Type B pancreatic cell (in vitro differentiated cells): ENCODE results near the gene PRPF6. TPM values are rescaled to one million over a fixed set of nuclear protein-coding genes. Genes with fewer than 3 reads are reported as not detected.
A peak's percentile ranks its signal among the peaks of the same experiment; 100 is the strongest.

Experiments
- DNase-seq: peaks from one replicate; pipeline ENCODE4 v3.0.0; 2021; ENCODE audit warnings: mixed read lengths; ENCODE audit not compliant: unreplicated experiment; ENCODE audit errors: extremely low spot score
- H3K27ac Mint-ChIP-seq: 2 replicates; pipeline ENCODE4 v1.8.0; 2021; ENCODE audit warnings: mild to moderate bottlenecking, mixed read lengths
- H3K27me3 Mint-ChIP-seq: 2 replicates; pipeline ENCODE4 v1.8.0; 2021; ENCODE audit warnings: mixed read lengths
- H3K36me3 Mint-ChIP-seq: 2 replicates; pipeline ENCODE4 v1.8.0; 2021; ENCODE audit warnings: mixed read lengths
- H3K4me1 Mint-ChIP-seq: one replicate; pipeline ENCODE4 v1.8.0; 2021; ENCODE audit warnings: mixed read lengths; ENCODE audit not compliant: unreplicated experiment
- H3K4me3 Mint-ChIP-seq: 2 replicates; pipeline ENCODE4 v1.8.0; 2021; ENCODE audit warnings: mild to moderate bottlenecking, mixed read lengths
- H3K9me3 Mint-ChIP-seq: 2 replicates; pipeline ENCODE4 v1.8.0; 2021; ENCODE audit warnings: mixed read lengths
- CTCF ChIP-seq: fragments of 200-600 bp; sonication (generic); conservative IDR thresholded peaks from 2 replicates; pipeline ENCODE4 v1.5.0; 2021; ENCODE audit warnings: antibody characterized with exemption, mild to moderate bottlenecking
- total RNA-seq: library from RNA; stranded (reverse); gene quantifications from 2 replicates; pipeline ENCODE4 v1.2.1, GENCODE V29; 2021; ENCODE audit warnings: low replicate concordance

PRPF6 gene
- total RNA-seq, 1 donor from 2014 or later = 67.9 TPM

- TF ChIP-seq CTCF = no peak
- Mint-ChIP-seq H3K4me1 (peaks cover 5% of the 10 kb centered on the region), H3K4me3 (peak overlapping the region; percentile 77), H3K27me3 (peaks cover 78% of the 10 kb centered on the region), H3K9me3 (no peaks in the 10 kb centered on the region), H3K27ac (peak overlapping the region; percentile 93), H3K36me3 (no peaks in the 10 kb centered on the region)
- no peak for DNase-seq
Measured at GRCh38 chr20:64042054-64042781, 61.3 kb downstream of the PRPF6 start.

- peaks cover 78% of the 10 kb centered on the region for H3K27me3 Mint-ChIP-seq
- H3K27ac Mint-ChIP-seq = peak overlapping the region; percentile 78
- TF ChIP-seq CTCF = no peak
- no peak for DNase-seq
- no peaks in the 10 kb centered on the region for H3K36me3 Mint-ChIP-seq
- H3K4me3 Mint-ChIP-seq = peak overlapping the region; percentile 67
- H3K9me3 Mint-ChIP-seq = no peaks in the 10 kb centered on the region
- H3K4me1 Mint-ChIP-seq = peaks cover 5% of the 10 kb centered on the region
Measured at GRCh38 chr20:64043768-64044167, 62.8 kb downstream of the PRPF6 start.

- no peak for TF ChIP-seq CTCF
- Mint-ChIP-seq H3K9me3 (no peaks in the 10 kb centered on the region), H3K27ac (peak overlapping the region; percentile 64), H3K4me3 (no peak overlapping the region), H3K36me3 (no peaks in the 10 kb centered on the region), H3K4me1 (peaks cover 5% of the 10 kb centered on the region), H3K27me3 (peaks cover 76% of the 10 kb centered on the region)
- no peak for DNase-seq
Measured at GRCh38 chr20:64044484-64045247, 63.7 kb downstream of the PRPF6 start.

- Mint-ChIP-seq H3K27ac (no peak overlapping the region), H3K4me1 (peaks cover 5% of the 10 kb centered on the region), H3K9me3 (no peaks in the 10 kb centered on the region), H3K36me3 (no peaks in the 10 kb centered on the region), H3K27me3 (peaks cover 74% of the 10 kb centered on the region), H3K4me3 (peak overlapping the region; percentile 21)
- DNase-seq = no peak
- no peak for TF ChIP-seq CTCF
Measured at GRCh38 chr20:64045346-64046011, 64.5 kb downstream of the PRPF6 start.

- no peaks in the 10 kb centered on the region for H3K36me3 Mint-ChIP-seq
- peak overlapping the region; percentile 20 for H3K4me3 Mint-ChIP-seq
- no peak for TF ChIP-seq CTCF
- DNase-seq = no peak
- H3K27ac Mint-ChIP-seq = no peak overlapping the region
- H3K4me1 Mint-ChIP-seq = peaks cover 5% of the 10 kb centered on the region
- H3K9me3 Mint-ChIP-seq = no peaks in the 10 kb centered on the region
- peaks cover 72% of the 10 kb centered on the region for H3K27me3 Mint-ChIP-seq
Measured at GRCh38 chr20:64047046-64047389, 66.1 kb downstream of the PRPF6 start.
